GM21825 (cell line): ENCODE measurements around the gene NKX2-2.

Experiments used
- ATAC-seq: cut with Tn5 transposase; IDR thresholded peaks from one replicate; pipeline ENCODE4 v1.9.1; 2021; ENCODE audit warnings: mild to moderate bottlenecking, moderate library complexity; ENCODE audit not compliant: unreplicated experiment

Gene NKX2-2

DNA sequence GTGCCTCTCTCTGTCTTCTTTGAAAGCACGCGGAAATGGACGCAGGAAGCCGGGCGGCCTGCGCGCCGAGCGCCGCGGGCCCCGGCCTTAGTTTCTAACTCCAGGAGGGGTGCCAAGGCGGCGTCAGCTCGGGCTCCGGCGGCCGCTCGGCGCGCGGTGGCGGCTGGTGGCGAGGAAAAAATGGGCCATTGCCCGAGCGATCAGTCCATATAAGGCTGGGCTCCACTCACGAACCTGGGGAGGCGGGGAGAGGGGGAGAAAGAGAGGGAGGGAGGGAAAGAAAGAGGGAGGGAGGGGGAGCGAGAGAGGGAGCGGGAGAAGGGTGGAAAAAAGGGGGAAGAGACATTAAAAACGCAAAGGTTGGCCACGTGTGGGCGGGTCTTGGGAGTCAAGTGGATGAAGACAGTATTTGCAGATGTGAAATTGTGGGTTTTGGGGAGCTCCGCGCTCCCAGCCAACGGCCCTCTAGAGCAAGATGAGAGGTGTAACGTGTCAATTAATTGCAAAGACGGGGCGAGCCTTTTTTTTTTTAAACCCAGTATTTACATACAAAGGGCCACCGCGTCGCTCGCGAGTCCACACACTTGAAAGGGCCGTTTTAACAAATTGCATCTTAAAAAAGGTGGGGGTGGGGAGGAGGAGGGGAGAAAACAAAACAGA lies at the start of gene NKX2-2:
TSS of gene NKX2-2 (minus strand) at position 184 of the 660 bp plus-strand sequence. CDS start 395 bp downstream, outside the sequence.
- ATAC-seq = no peak

DNA sequence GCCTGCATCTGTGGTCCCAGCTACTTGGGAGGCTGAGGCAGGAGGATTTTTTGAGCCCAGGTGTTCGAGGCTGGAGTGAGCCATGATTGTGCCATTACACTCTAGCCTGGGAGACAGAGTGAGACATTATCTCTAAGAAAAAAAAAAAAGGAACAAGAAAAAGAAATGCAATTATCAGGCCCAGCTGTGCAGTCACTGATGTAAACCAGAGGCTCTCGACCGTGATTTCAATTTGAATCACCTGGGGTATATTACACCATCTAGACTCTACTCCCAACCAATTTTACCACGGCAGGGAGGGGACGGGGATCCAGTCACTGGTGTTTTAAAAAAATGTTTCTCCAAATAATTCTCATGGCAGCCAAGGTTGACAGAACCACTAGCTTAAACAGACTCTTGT lies 48.8 kb upstream of the NKX2-2 start:
- ATAC-seq = no peak

DNA sequence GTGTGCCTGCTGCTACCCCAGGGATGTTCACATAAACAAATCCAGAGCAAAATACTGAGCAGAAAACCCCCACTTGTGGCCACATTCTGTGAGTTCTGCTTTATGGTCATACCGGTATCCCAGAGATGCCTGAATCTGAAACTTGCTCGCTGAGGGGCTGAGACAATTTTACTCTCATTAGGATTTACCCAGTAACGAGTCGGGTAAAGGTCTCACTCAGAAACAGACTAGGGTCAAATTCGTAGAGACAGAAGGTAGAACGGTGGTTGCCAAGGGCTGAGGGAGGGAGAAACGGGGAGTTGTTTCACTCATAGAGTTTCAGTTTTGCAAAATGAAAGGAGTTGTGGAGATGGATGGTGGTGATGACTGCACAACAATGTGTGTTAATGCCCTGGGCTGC lies 45.4 kb upstream of the NKX2-2 start:
- peak; percentile 60 for ATAC-seq

DNA sequence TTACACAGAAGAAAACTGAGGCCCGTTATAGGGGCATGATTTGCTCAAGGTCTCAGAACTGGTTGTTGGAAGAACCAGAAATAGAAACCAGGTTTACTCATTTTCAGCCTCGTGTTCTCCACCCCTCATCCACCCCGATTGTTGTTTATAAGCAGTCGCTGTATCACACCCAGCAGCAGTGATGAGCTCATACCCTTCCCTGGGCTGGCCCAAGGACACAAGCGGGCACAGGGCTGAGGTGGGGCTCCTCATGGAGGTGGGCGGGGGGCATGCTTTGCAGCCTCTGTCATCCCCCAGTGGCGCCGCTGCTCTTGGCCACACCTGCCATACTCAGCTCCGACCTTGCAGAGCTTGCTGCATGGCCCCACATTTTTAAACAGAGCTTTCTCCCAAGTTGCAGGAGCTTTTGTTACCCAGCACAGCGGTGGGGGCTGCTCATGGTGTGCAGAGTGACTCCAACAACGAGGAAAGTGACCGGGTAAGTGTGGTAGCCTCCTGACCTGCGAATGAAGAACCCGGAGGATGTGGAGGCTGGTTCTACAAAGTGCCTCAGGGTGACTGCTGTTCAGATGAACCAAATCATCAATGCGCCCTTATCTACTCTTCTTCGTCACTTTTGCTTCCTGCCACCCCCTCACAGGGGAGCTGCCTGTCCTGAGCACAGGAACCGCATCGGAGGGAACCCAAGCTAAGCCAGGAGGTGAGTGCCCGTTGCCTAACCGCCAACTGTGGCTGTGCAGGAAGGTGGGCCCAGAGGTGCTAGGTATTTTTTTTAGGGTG lies 43.6 kb upstream of the NKX2-2 start:
- ATAC-seq = no peak

DNA sequence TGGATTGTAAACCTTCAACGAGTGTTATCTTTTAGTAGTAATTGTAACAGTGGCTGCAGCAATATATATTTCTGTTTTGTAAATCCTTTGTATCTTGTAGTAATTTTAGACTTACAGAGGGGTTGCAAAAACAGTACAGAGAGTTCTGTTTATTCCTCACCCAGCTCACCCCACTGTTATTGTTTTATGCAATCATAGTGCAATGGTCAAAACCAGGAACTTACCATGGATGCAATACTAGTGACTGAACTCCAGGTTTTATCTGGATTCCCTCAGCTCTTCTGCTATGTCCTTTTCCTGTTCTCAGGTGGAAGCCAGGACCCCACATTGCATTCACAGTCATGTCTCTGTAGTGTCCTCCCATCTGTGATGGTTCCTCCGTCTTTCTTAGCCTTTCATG lies 42.5 kb upstream of the NKX2-2 start:
- no peak for ATAC-seq

DNA sequence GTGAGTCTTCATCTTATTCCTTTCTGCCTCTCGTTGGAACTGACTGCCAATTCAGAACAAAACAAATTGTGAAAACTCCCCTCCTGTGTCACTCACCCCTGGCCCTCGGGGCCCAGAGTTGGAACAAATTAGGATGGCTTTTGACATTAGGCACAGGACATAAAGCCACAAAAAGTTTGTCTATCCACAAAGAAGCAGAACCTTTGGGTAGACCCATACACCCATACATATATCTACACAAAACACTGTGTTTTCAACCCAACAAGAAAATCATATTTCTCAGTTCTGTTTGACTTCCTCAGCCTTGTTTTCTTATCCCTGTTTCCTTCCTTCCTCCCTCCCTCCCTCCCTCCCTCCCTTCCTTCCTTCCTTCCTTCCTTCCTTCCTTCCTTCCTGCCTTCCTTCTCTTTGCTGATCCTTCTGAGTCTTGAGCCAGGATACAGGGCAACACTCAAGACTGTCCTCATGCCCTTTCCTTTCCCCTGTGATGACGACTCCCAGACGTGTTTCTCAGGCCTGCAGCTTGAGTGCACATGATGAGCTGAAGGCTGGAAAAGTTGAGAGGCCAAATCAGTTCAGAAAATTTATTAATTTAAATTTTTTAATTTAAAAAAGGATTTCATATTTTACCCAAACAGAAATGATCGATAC lies 41.7 kb upstream of the NKX2-2 start:
- no peak for ATAC-seq

DNA sequence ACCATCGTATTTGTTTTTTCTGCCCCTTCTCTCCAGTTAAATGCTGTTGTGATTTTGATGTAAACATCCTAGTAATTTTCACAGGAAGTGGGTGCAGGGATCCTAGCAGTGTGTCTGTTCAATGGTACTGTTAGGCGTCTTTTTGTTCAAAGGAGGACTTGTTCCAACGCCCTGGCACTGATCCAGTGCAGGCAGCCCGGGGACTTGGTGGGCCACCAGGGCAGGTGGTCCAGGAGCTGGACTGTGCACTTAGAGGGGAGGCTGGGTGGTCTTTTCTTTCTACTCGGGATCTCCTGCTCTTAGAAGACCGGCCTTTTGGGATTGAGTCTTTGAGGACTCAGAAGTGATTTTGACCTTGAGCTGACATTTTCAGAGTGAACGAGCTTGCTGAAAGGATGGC lies 41.1 kb upstream of the NKX2-2 start:
- no peak for ATAC-seq

DNA sequence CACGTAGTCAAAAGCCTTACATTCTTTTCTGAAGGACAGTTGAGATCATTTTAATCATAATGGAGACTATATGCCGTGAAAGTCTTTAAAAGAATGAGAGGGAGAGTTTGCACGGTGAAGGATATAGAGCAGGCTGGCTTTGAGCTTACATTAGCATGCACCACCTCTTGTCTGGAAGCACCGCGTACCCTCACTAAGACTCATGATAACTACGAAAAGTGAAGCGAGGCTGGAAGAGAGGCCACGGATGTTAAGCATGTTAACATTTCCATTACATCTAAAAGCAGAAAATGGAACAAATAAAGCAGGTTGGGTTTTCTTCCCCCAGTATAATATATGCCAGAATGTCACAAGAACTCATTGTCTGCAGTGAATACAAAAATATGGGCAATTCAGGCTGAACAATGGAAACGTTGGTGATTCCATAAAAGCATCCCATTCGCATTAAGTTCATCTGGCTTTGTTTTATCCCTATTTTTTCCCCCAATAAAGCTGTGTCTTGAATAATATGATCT lies 40.6 kb upstream of the NKX2-2 start:
- no peak for ATAC-seq

DNA sequence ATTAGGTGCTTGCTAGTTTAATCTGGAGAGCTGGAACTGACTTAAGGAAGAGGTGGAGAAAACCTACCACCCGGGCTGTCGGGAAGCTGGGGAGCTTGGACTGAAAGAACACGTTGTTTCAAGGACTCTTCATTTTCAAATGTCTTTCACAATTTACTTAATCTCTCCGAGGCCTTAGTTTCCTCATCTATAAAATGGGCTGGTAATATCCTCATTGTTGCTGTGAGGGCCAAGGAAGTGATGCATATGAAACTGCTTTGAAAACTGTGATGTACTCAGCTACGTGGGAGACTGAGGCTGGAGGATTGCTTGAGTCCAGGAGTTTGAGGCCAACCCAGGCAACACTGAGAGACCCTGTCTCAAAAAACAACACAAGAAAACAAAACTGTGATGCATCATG lies 36.7 kb upstream of the NKX2-2 start:
- no peak for ATAC-seq

DNA sequence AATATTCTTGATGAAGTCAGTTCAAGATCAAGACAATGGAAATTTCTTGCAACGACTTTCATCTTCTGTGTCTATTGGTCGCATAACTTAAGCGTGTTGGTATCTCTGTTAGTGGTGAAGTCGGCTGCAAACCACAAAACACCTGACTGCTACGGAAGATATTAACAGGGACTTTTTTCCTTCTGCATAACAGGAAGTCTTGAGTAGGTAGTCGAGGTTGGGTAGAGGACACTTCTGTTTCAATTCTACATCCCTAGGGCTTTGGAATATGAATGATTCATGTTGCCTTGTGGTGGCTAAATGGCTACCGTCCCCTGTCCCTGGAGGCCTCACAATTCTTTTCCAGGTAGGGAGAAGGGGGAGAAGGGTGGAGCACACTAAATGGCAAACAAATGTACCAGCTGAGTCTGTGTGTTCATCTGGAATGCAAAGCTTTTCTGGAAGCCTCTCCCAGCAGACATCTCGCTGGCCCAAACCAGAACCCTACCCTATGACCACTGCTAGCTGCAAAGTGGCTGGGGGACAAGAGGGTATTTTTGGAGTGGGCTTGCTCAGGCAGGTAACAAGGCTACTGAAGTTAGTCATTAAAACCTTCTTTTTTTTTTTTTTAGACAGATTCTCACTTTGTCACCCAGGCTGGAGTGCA lies 34.6 kb upstream of the NKX2-2 start:
- peak; percentile 71 for ATAC-seq

DNA sequence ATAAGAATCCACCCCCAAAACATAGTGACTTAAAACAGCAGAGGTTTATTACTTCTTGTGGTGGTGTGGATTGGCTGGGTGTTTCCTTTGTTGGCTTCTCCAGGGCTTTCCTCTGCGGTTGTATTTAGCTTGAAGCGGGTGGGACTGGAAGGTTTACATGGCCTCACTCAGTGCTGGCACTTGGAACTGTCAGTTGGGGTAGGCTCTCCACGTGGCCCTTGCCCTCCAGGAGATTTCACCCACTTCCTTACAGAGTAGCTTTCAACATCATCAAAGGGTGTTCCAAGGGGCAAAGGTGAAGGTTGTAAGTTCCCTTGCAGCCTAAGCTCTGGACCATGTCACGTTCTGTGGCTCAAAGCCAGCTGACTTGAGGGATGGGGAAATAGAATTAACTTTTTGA lies 32.5 kb upstream of the NKX2-2 start:
- ATAC-seq = no peak

DNA sequence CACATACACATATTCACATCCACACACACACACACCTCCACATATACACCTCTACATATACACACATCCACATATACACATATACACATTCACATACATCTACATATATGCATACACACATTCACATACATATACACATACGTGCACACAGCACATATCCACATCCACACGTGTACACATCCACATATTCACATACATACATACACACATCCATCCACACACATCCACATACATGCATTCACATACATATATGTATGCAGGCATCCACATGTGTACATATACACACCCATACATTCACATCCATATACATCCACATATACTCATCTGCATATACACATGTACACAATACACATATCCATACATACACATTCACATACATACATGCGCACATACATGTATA lies 25.6 kb upstream of the NKX2-2 start:
- no peak for ATAC-seq

DNA sequence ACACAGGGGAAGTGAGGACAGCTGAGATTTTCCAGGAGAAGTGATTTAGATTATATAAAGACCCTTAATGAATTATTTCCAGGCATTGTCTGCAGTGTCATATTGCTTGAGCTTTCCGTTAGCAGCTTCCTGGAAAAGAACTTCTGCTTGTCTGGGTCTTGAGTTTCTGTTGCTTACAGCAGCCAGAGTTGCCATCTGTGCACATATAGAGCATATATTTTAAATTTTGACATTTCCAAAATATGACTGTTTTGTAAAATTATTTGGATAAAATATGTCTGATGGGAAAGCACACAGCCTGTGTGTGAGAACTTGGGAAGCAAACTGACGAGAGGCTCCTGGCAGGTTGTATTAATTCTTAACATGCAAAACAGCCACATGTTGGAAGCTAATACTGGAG lies 21.0 kb upstream of the NKX2-2 start:
- no peak for ATAC-seq

DNA sequence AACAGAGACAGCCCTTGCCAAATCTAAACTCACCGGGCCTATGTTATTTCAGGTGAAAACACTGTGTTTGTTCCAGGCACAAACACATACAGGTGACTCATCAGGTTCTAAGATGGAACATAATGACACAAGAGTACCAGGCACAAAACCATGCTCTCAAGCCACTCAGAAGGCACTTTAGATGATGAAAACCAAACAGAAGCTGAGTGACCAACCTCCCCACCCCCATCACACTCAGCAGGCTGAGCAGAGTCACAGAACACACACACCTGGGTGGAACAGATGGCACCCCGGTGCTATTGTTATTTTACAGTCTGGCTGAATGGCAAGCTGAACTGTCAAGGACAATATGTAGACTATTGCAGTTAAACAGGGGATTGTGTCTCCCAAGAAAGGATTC lies 20.6 kb upstream of the NKX2-2 start:
- no peak for ATAC-seq

DNA sequence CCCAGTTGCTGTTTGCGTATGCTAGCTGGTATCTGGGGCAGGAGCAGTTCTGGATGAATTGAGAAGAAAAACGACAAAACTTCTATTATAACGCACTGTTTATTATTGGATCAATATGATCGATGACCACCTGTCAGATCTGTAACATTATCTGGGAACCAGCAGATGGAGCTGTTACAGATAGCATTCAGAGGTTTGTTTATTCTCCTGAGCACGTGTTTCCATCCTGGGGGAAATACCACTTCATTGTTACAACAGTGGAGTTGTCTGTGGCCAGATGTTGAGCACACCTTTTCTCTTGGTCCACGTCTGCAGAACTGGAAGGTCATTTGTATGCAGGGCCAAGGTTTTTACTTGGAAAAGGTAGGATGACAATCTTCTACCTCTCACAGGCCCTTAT lies 16.0 kb upstream of the NKX2-2 start:
- no peak for ATAC-seq

DNA sequence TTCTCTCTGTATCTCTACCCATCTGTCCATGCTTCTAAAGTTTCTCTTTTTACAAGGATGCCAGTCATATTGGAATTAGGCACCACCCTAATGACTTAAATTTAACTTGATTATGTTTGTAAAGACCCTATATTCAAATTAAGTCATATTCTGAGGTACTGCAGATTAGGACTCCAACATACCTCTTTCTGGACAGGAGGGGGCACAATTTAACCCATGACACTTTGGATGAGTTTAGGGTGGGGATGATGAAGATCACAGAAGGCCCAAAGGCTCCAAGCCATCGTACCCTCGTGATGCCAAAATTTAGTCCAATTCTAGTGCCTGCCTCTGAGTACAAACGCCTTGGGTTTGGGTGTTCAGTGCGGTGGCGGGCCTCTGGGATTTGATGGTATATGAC lies 15.0 kb upstream of the NKX2-2 start:
- no peak for ATAC-seq

DNA sequence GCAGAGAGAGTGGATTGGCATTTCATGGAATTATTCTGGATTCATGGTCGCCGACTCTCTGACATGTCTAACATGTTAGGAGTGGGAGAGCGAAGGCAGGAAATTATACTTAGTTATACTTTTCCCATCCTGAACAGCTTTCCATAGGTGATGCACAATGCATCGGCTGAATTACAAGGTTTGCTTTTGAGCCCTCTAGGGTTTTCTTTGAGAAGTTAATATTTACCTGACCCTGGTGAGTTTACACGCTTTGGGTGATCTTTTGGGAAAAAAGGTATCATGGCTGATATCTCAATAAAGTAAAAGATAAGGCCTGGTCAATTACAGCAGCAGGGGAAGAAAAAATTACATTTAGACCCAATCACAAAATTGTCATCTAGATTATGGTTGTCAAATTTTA lies 14.0 kb upstream of the NKX2-2 start:
- no peak for ATAC-seq

DNA sequence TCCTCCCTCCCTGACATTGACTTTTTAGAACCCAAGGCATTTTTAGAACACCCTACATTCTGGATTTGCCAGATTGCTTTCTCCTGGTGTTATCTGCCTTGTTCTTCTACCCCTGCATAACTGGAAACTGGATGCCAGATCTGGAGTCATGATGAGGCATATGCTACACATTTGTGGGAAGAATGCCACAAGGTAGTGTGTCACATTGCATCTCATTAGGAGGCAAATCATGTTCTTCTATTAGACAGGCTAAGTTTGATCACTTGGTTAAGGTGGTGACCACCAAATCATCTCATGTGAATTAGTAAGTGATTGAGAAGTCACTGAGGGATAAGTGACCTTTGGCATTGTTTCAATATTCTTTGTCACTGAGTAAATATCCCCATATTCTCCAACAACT lies 12.9 kb upstream of the NKX2-2 start:
- ATAC-seq = no peak

DNA sequence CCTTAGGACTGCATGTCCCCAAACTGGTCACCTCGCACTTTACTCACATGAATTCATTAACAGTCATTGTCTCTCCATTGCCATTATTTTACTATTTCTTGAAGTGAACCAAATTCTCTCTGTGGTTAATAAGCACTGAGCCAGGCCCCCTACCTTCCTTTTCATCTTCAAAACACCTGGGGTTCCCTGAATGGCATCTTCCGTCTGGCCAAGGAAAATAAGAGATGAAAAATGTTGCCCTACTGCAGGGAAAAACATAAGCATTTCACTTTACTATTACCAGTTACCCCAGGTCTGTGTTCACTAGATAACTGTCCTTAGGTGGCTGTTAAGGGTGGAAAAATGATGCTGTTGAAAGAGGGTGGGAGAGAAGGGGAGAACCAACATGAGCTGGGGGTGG lies 10.0 kb upstream of the NKX2-2 start:
- no peak for ATAC-seq

DNA sequence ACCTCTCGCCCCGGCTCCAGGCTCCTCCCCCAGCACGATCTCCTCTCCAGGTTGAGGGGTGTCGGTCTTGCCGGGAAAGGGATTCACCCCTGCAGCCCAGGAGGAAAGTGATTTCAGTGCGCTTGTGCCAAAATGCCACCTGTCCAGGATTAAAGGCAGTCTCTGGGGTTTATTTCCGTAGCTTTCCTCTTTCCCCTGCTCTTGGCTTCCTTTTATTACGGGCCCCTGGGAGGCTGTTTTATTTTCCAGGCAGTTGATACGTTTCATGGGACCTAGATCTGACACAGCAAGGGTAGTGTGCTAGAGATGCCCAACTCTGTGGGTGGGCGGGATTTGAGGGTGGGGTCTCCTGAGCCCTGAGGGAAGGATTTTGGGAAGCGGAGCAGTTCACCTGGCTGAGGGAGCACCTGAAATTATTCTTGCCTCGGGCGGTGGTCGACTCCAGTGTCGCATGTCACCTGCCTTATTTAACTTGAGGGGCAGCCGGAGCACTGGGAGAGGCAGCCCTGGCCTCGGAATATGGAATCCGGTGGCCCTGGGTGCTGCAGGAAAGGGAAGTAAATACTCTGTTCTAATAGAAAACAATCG lies 9.5 kb upstream of the NKX2-2 start:
- ATAC-seq = no peak
